HEK293 (cell line): ENCODE data around the gene CHD5.

ENCODE experiments used
- YY1 ChIP-seq: fragments of 450-650 bp; formaldehyde crosslinking; IDR thresholded peaks from 2 replicates; pipeline ENCODE4 v1.5.1; 2018; ENCODE audit warnings: missing biosample characterization, missing genetic modification characterization
- ZNF324 ChIP-seq: fragments of 450-650 bp; formaldehyde crosslinking; IDR thresholded peaks from 2 replicates; pipeline ENCODE4 v1.5.1; 2016; ENCODE audit warnings: missing biosample characterization, missing genetic modification characterization
- ZNF335 ChIP-seq: fragments of 450-650 bp; formaldehyde crosslinking; conservative IDR thresholded peaks from 2 replicates; pipeline ENCODE4 v1.5.1; 2016; ENCODE audit warnings: missing biosample characterization, missing genetic modification characterization
- ZNF677 ChIP-seq: fragments of 450-650 bp; IDR thresholded peaks from 2 replicates; pipeline ENCODE4 v1.5.0; 2018; ENCODE audit warnings: missing biosample characterization, mild to moderate bottlenecking, missing genetic modification characterization, moderate library complexity
- ZNF776 ChIP-seq: fragments of 450-650 bp; formaldehyde crosslinking; IDR thresholded peaks from 2 replicates; pipeline ENCODE4 v1.5.0; 2017; ENCODE audit warnings: missing biosample characterization, missing genetic modification characterization, borderline replicate concordance
- TF ChIP-seq, protein P1 (sequence below): fragments of 450-650 bp; formaldehyde crosslinking; IDR thresholded peaks from 2 replicates; pipeline ENCODE4 v1.5.1; 2016; ENCODE audit warnings: missing biosample characterization, missing genetic modification characterization
- TF ChIP-seq, protein P2 (sequence below): fragments of 450-650 bp; formaldehyde crosslinking; IDR thresholded peaks from 2 replicates; pipeline ENCODE4 v1.5.1; 2017; ENCODE audit warnings: missing biosample characterization, missing genetic modification characterization
- TF ChIP-seq, protein P3 (sequence below): fragments of 450-650 bp; formaldehyde crosslinking; IDR thresholded peaks from 2 replicates; pipeline ENCODE4 v1.5.1; 2016; ENCODE audit warnings: missing biosample characterization, missing genetic modification characterization

DNA sequence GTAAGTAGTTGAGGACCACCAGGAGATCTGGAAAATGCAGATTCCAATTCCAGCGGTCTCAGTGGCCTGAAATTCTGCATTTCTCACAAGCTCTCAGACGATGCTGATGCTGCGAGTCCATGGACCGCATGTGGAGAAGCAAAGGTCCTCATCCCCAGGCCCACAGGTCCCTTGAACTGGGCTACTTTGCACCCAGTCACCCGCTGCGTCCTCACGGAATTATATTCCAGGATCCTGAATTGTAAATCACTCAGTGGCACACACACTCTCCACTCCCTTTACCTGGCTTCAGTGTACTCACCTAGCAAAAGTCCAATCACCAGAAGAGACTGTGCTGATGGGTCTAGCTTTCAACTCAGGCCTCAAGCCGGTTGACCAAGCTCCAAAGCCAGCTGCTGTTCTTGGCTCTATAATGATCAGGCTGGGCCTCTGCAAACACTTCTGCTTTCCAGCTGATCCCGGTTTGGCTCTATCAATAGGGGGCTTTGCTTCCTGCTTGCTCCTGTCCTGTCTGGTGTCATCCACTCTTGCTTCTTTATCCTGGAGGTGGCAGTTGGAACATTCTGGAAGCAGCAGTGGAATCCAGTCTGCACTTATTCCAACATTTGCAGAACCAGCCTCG, 20.2 kb upstream of the CHD5 start:
- TF ChIP-seq YY1 (tag by site-specific recombination), result no peak
- TF ChIP-seq ZNF335 (tag by site-specific recombination), result peak; percentile 70
- TF ChIP-seq, protein P1, sequence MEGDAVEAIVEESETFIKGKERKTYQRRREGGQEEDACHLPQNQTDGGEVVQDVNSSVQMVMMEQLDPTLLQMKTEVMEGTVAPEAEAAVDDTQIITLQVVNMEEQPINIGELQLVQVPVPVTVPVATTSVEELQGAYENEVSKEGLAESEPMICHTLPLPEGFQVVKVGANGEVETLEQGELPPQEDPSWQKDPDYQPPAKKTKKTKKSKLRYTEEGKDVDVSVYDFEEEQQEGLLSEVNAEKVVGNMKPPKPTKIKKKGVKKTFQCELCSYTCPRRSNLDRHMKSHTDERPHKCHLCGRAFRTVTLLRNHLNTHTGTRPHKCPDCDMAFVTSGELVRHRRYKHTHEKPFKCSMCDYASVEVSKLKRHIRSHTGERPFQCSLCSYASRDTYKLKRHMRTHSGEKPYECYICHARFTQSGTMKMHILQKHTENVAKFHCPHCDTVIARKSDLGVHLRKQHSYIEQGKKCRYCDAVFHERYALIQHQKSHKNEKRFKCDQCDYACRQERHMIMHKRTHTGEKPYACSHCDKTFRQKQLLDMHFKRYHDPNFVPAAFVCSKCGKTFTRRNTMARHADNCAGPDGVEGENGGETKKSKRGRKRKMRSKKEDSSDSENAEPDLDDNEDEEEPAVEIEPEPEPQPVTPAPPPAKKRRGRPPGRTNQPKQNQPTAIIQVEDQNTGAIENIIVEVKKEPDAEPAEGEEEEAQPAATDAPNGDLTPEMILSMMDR (tag by site-specific recombination), result no peak
- no peak for TF ChIP-seq ZNF677 (tag by site-specific recombination)
- no peak for TF ChIP-seq ZNF324 (tag by site-specific recombination)
- TF ChIP-seq, protein P2, sequence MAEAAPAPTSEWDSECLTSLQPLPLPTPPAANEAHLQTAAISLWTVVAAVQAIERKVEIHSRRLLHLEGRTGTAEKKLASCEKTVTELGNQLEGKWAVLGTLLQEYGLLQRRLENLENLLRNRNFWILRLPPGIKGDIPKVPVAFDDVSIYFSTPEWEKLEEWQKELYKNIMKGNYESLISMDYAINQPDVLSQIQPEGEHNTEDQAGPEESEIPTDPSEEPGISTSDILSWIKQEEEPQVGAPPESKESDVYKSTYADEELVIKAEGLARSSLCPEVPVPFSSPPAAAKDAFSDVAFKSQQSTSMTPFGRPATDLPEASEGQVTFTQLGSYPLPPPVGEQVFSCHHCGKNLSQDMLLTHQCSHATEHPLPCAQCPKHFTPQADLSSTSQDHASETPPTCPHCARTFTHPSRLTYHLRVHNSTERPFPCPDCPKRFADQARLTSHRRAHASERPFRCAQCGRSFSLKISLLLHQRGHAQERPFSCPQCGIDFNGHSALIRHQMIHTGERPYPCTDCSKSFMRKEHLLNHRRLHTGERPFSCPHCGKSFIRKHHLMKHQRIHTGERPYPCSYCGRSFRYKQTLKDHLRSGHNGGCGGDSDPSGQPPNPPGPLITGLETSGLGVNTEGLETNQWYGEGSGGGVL, result no peak
- TF ChIP-seq, protein P3, sequence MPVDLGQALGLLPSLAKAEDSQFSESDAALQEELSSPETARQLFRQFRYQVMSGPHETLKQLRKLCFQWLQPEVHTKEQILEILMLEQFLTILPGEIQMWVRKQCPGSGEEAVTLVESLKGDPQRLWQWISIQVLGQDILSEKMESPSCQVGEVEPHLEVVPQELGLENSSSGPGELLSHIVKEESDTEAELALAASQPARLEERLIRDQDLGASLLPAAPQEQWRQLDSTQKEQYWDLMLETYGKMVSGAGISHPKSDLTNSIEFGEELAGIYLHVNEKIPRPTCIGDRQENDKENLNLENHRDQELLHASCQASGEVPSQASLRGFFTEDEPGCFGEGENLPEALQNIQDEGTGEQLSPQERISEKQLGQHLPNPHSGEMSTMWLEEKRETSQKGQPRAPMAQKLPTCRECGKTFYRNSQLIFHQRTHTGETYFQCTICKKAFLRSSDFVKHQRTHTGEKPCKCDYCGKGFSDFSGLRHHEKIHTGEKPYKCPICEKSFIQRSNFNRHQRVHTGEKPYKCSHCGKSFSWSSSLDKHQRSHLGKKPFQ (tag by site-specific recombination), result no peak
- TF ChIP-seq ZNF776 (tag by site-specific recombination), result no peak
